UCSD-AML1 (cell line): ENCODE results near the gene ZNF384.

Experiments
- DNase-seq: peaks from one replicate; lab custom pipeline; 2025; ENCODE audit not compliant: unreplicated experiment; lab: John Stamatoyannopoulos, UW

Gene ZNF384

GRCh38 chr12:6626654-6627283 is 62.4 kb downstream of the ZNF384 start:
- no peak for DNase-seq

GRCh38 chr12:6620885-6621274 is 68.3 kb downstream of the ZNF384 start:
- no peak for DNase-seq

GRCh38 chr12:6620137-6620884 is 68.9 kb downstream of the ZNF384 start:
- DNase-seq = no peak

GRCh38 chr12:6618483-6619225 is 70.5 kb downstream of the ZNF384 start:
- no peak for DNase-seq
